Measurements from ENCODE around the gene IFI16.

IFI16 gene

GRCh38 chr1:158992787-158993312 is 16.9 kb upstream of the IFI16 start:
- ChIA-PET POLR2A (no interaction called here), CTCF (no interaction called here)
- DNase-seq (ENCODE audit: extremely low spot score): no peak
- TF ChIP-seq BHLHE40 (IDR thresholded peaks at IDR 0.05; ENCODE audit: borderline replicate concordance): no peak

GRCh38 chr1:158996998-158997397 is 12.7 kb upstream of the IFI16 start:
- TF ChIP-seq HDGF (IDR thresholded peaks at IDR 0.05; ENCODE audit: borderline replicate concordance): no peak
- no peak for TF ChIP-seq FOXK2 (IDR thresholded peaks at IDR 0.05)
- no peak for TF ChIP-seq CTBP1 (IDR thresholded peaks at IDR 0.05; ENCODE audit: borderline replicate concordance)
- no peak for TF ChIP-seq FOXM1 (IDR thresholded peaks at IDR 0.05; ENCODE audit: borderline replicate concordance)
- TF ChIP-seq L3MBTL2 (conservative IDR thresholded peaks at IDR 0.05): no peak
- no peak for TF ChIP-seq SP1 (IDR thresholded peaks at IDR 0.05)
- TF ChIP-seq, protein P1, sequence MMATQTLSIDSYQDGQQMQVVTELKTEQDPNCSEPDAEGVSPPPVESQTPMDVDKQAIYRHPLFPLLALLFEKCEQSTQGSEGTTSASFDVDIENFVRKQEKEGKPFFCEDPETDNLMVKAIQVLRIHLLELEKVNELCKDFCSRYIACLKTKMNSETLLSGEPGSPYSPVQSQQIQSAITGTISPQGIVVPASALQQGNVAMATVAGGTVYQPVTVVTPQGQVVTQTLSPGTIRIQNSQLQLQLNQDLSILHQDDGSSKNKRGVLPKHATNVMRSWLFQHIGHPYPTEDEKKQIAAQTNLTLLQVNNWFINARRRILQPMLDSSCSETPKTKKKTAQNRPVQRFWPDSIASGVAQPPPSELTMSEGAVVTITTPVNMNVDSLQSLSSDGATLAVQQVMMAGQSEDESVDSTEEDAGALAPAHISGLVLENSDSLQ (IDR thresholded peaks at IDR 0.05): no peak
- TF ChIP-seq BHLHE40 (IDR thresholded peaks at IDR 0.05; ENCODE audit: borderline replicate concordance): no peak
- TF ChIP-seq LEF1 (IDR thresholded peaks at IDR 0.05; ENCODE audit: borderline replicate concordance): no peak
- DNase-seq (ENCODE audit: extremely low spot score): no peak
- ChIA-PET POLR2A (no interaction called here), CTCF (no interaction called here)

GRCh38 chr1:158998037-158998780 is 11.5 kb upstream of the IFI16 start:
- TF ChIP-seq, protein P1 (IDR thresholded peaks at IDR 0.05): no peak
- no peak for TF ChIP-seq ARNT (IDR thresholded peaks at IDR 0.05)
- no peak for TF ChIP-seq SUZ12 (IDR thresholded peaks at IDR 0.05)
- no peak for TF ChIP-seq SP1 (IDR thresholded peaks at IDR 0.05)
- TF ChIP-seq ZNF384 (IDR thresholded peaks at IDR 0.05): no peak
- TF ChIP-seq HDGF (IDR thresholded peaks at IDR 0.05; ENCODE audit: borderline replicate concordance): no peak
- TF ChIP-seq BHLHE40 (IDR thresholded peaks at IDR 0.05; ENCODE audit: borderline replicate concordance): no peak
- CTCF ChIA-PET: interaction anchor here (0.5 kb wide), 1 partner anchor 830 kb away, joined by 3 read pairs; no protein-coding TSS in a partner anchor
- POLR2A ChIA-PET: no interaction called here
- DNase-seq (ENCODE audit: extremely low spot score): no peak

DNA sequence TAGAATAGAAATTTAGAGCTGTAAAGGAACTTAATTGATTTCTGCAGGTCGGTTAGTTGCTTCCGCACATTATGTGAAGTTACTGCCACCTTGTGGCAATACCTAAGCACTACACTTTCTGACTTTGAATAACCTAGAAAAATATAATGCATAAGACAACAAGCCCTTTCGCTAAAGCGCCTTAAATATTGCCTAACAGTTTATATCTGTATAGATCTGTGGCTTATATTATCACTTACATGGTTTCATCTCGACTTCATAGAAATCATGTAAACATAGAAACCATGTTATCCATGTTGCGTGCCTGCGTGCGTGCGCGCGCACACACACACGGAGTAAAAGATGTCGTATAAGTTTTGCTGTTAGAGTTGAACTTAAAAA is 10.9 kb upstream of the IFI16 start:
- POLR2A ChIA-PET: no interaction called here
- DNase-seq (ENCODE audit: extremely low spot score): peak; percentile 48

DNA sequence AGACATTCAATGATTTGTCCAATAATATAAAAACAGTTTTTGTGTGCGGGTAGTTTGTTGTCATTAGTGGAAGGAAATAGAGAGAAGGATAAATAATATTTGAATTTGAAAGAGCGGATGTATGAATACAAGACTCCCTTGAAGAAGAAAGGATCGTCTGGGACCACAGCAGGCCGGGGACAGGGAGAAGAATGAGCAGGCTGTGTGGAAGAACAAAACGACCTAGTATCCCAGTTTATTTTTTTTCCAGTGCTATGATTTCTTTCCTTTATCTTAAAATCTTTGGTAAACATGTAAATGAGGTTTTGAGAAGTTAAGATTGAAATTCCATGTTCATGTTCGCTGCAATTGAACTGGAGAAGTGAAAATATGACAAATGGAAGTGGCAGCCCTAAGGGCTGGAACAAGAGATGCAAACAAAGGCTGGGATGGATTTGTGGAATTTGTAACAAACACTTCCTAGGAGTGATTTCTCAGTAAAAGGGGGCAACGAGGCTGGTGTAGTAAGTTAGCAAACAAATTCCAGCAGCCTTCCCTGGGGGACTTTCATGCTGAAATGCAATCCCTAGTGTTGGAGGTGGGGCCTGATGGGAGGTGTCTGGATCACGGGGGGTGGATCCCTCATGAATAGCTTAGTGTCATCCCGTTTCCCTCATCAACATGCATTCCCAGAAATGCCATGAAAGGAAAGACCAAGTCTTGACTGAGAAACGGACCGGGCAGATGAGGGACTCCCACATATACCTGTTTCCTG is 10.2 kb upstream of the IFI16 start:
- no peak for DNase-seq (ENCODE audit: extremely low spot score)

More for the DNA sequence above, 10.9 kb upstream of the IFI16 start:
- CTCF ChIA-PET: no interaction called here
- TF ChIP-seq, protein P1 (IDR thresholded peaks at IDR 0.05): no peak
- no peak for TF ChIP-seq L3MBTL2 (conservative IDR thresholded peaks at IDR 0.05)
- TF ChIP-seq FOXM1 (IDR thresholded peaks at IDR 0.05; ENCODE audit: borderline replicate concordance): no peak
- TF ChIP-seq TARDBP (IDR thresholded peaks at IDR 0.05): no peak
- TF ChIP-seq HDGF (IDR thresholded peaks at IDR 0.05; ENCODE audit: borderline replicate concordance): no peak
- no peak for TF ChIP-seq NFRKB (IDR thresholded peaks at IDR 0.05)
- no peak for TF ChIP-seq ARNT (IDR thresholded peaks at IDR 0.05)
- no peak for TF ChIP-seq BHLHE40 (IDR thresholded peaks at IDR 0.05; ENCODE audit: borderline replicate concordance)
- no peak for TF ChIP-seq CTBP1 (IDR thresholded peaks at IDR 0.05; ENCODE audit: borderline replicate concordance)
- no peak for TF ChIP-seq SP1 (IDR thresholded peaks at IDR 0.05)
- no peak for TF ChIP-seq LEF1 (IDR thresholded peaks at IDR 0.05; ENCODE audit: borderline replicate concordance)
- TF ChIP-seq ZNF384 (IDR thresholded peaks at IDR 0.05): no peak
- TF ChIP-seq FOXK2 (IDR thresholded peaks at IDR 0.05): no peak

DNA sequence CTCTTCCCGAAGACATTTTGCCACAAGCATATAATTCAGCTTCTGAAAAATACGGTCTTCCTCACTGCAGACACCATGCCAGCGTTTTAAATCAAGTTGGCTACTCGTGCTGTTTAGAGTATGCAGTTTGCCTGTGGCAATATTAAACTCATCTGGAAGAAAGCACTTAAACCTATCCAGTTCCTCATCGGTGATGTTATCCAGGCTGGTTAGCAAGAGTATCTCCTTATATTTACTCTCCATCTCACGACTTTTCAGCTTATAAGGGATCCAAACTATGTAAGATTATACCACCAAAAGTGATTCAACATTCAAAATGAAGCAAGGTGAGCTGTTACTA is 9.7 kb upstream of the IFI16 start:
- CTCF ChIA-PET: no interaction called here
- POLR2A ChIA-PET: no interaction called here
- no peak for DNase-seq (ENCODE audit: extremely low spot score)
- TF ChIP-seq, protein P1 (IDR thresholded peaks at IDR 0.05): no peak

More for the DNA sequence above, 10.2 kb upstream of the IFI16 start:
- ChIA-PET POLR2A (no interaction called here), CTCF (no interaction called here)
- TF ChIP-seq FOXK2 (IDR thresholded peaks at IDR 0.05) (no peak), NFRKB (IDR thresholded peaks at IDR 0.05) (no peak), FOXA1 (IDR thresholded peaks at IDR 0.05) (no peak), ELF4 (IDR thresholded peaks at IDR 0.05) (no peak), TARDBP (IDR thresholded peaks at IDR 0.05) (no peak), HDGF (IDR thresholded peaks at IDR 0.05; ENCODE audit: borderline replicate concordance) (no peak), ZNF384 (IDR thresholded peaks at IDR 0.05) (no peak), BHLHE40 (IDR thresholded peaks at IDR 0.05; ENCODE audit: borderline replicate concordance) (no peak), SP1 (IDR thresholded peaks at IDR 0.05) (no peak), SUZ12 (IDR thresholded peaks at IDR 0.05) (no peak), FOXM1 (IDR thresholded peaks at IDR 0.05; ENCODE audit: borderline replicate concordance) (no peak), ARNT (IDR thresholded peaks at IDR 0.05) (no peak), L3MBTL2 (conservative IDR thresholded peaks at IDR 0.05) (no peak)

Data from HEK293T (cell line).